Cardiac muscle cell (in vitro differentiated cells and primary cell): ENCODE results near the gene SCUBE2. TPM values are rescaled to one million over a fixed set of nuclear protein-coding genes. Genes with fewer than 3 reads are reported as not detected.

Experiments used
- DNase-seq, 2 donors: peaks; one replicate each; pipeline versions ENCODE4 v3.0.0 to v3.0.0-alpha.2; 2010 to 2017; ENCODE audit warnings: low read depth in 1 of 2, low spot score in 1 of 2
- H3K27ac ChIP-seq: fragments of 200-600 bp; sonication (generic); 2 replicates; pipeline ENCODE4 v1.5.1; 2016
- H3K27me3 ChIP-seq: fragments of 200-600 bp; sonication (generic); 2 replicates; pipeline ENCODE4 v1.6.0; 2016; ENCODE audit warnings: control low read depth
- H3K36me3 ChIP-seq: fragments of 200-600 bp; sonication (generic); 2 replicates; pipeline ENCODE4 v1.5.1; 2016; ENCODE audit warnings: control low read depth
- H3K4me1 ChIP-seq: fragments of 200-600 bp; sonication (generic); 2 replicates; pipeline ENCODE4 v1.8.1; 2017; ENCODE audit warnings: low read depth, mild to moderate bottlenecking, mixed run types
- H3K4me3 ChIP-seq: fragments of 200-600 bp; sonication (generic); 2 replicates; pipeline ENCODE4 v1.5.1; 2016; ENCODE audit warnings: mild to moderate bottlenecking
- H3K9me3 ChIP-seq: fragments of 200-600 bp; sonication (generic); 2 replicates; pipeline ENCODE4 v1.5.1; 2017; ENCODE audit warnings: low read depth, mild to moderate bottlenecking, control low read depth
- CTCF ChIP-seq: IDR thresholded peaks from 2 replicates; pipeline ENCODE4 v1.5.1; 2012; ENCODE audit warnings: low read depth, mild to moderate bottlenecking, low read length
- polyA plus RNA-seq: library from polyadenylated mRNA; unstranded; fragments of >200 nt; fragmentation: Nextera tagmentation; extraction: Ambion mirVana; gene quantifications from 2 replicates; pipeline ENCODE4 v1.2.1, GENCODE V29; 2016
- total RNA-seq: library from RNA; depleted of rRNA; stranded (reverse); fragments of >200 nt; gene quantifications from 2 replicates; pipeline ENCODE4 v1.2.3, GENCODE V29; 2016

SCUBE2 gene
- total and polyA plus RNA-seq, 2 experiments from 2014 or later = 0.21 TPM; not detected in 1

- Histone ChIP-seq H3K4me1 (peaks cover 16% of the 10 kb centered on the region), H3K27ac (peak overlapping the region; percentile 45), H3K27me3 (no peaks in the 10 kb centered on the region), H3K36me3 (no peaks in the 10 kb centered on the region), H3K9me3 (no peaks in the 10 kb centered on the region), H3K4me3 (no peak overlapping the region)
- no peak for TF ChIP-seq CTCF
- peak; percentile 45 to 77 for DNase-seq
These were observed 43.4 kb downstream of the SCUBE2 start for GRCh38 chr11:9047964-9048523.

DNA sequence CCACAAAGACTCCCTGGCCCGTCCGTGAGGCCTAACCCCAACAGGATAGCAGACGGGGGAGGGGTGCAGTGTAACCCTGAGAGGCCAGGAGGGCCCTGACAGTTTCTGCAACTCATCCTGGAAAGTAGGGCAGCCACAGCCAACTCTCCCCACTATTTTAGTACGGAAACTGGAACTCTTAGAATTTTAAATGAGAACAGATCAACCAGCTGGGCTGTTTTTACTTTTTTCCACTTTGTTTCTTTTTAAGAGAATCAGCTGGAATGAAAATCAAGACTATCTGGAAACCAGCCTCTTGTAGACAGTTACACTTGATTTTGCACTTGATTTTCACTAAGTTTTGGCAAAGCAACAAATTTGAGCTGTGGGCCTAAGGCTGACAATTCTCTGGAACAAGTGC lies 44.9 kb downstream of the SCUBE2 start:
- no peak overlapping the region for H3K27ac ChIP-seq
- H3K36me3 ChIP-seq = no peaks in the 10 kb centered on the region
- no peak for TF ChIP-seq CTCF
- no peak overlapping the region for H3K4me3 ChIP-seq
- no peaks in the 10 kb centered on the region for H3K9me3 ChIP-seq
- peak in 1 of 2 donors; percentile 14 for DNase-seq
- peaks cover 16% of the 10 kb centered on the region for H3K4me1 ChIP-seq
- H3K27me3 ChIP-seq = no peaks in the 10 kb centered on the region

DNA sequence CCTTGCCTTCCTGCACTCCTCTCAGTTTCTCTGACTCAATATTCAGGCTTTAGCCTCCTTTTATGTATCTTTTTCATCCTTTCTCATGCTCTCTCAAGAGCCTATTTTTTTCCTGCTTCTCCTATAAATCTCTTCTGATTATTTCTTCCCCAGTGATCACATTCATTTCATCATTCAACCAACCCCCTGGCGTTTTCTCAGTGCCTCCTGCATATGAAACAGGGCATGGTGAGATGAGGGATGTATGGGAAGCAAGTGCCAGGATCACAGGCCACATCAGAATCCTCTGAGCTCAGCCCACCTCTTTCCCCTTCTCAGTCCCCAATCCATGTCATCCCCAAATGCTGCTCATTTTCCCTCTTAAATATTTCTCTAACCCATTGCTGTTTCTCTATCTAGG lies 48.9 kb downstream of the SCUBE2 start:
- Histone ChIP-seq H3K9me3 (no peaks in the 10 kb centered on the region), H3K4me1 (peaks cover 1% of the 10 kb centered on the region), H3K27me3 (no peaks in the 10 kb centered on the region), H3K27ac (no peak overlapping the region), H3K36me3 (no peaks in the 10 kb centered on the region), H3K4me3 (no peak overlapping the region)
- no peak for TF ChIP-seq CTCF
- no peak for DNase-seq

GRCh38 chr11:9041747-9042146 lies 49.7 kb downstream of the SCUBE2 start:
- Histone ChIP-seq H3K9me3 (no peaks in the 10 kb centered on the region), H3K27me3 (no peaks in the 10 kb centered on the region), H3K36me3 (no peaks in the 10 kb centered on the region), H3K27ac (no peak overlapping the region), H3K4me1 (no peaks in the 10 kb centered on the region), H3K4me3 (no peak overlapping the region)
- no peak for TF ChIP-seq CTCF
- DNase-seq = no peak

DNA sequence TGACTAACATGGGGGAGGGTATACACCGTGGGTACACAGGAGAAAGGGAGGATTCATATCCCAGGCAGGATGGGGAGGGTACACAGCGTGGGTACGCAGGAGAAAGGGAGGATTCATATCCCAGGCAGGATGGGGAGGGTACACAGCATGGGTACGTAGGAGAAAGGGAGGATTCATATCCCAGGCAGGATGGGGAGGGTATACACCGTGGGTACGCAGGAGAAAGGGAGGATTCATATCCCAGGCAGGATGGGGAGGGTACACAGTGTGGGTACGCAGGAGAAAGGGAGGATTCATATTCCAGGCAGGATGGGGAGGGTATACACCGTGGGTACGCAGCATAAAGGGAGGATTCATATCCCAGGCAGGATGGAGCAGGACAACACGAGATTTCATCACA lies 51.0 kb downstream of the SCUBE2 start:
- Histone ChIP-seq H3K27ac (no peak overlapping the region), H3K9me3 (no peaks in the 10 kb centered on the region), H3K27me3 (no peaks in the 10 kb centered on the region), H3K4me3 (no peak overlapping the region), H3K4me1 (no peaks in the 10 kb centered on the region), H3K36me3 (no peaks in the 10 kb centered on the region)
- no peak for TF ChIP-seq CTCF
- no peak for DNase-seq
